Measurements from ENCODE around the gene MAP7D1. TPM values are rescaled to one million over a fixed set of nuclear protein-coding genes. Genes with fewer than 3 reads are reported as not detected.

MAP7D1 gene
- total RNA-seq, 1 donor from 2014 or later = 172 TPM

- H3K4me1 Mint-ChIP-seq (ENCODE audit: low read depth) = peaks cover 7% of the 10 kb centered on the region
Observed at GRCh38 chr1:36134031-36134430, 21.9 kb upstream of the MAP7D1 start.

GRCh38 chr1:36134505-36135329, 21.2 kb upstream of the MAP7D1 start:
- H3K27ac Mint-ChIP-seq = no peak overlapping the region
- no peaks in the 10 kb centered on the region for H3K9me3 Mint-ChIP-seq

More at GRCh38 chr1:36134031-36134430, 21.9 kb upstream of the MAP7D1 start:
- Mint-ChIP-seq H3K36me3 (ENCODE audit: low read depth) (peaks cover 15% of the 10 kb centered on the region), H3K27ac (no peak overlapping the region), H3K4me3 (ENCODE audit: low read depth) (no peak overlapping the region), H3K9me3 (no peaks in the 10 kb centered on the region), H3K27me3 (ENCODE audit: low read depth) (no peaks in the 10 kb centered on the region)
- intact Hi-C loops (cut with micrococcal nuclease) = loop anchor here (1.0 kb wide), 1 partner anchor 35 kb away; no protein-coding TSS in a partner anchor
- DNase-seq (ENCODE audit: low spot score) = no peak

GRCh38 chr1:36135330-36135667, 20.7 kb upstream of the MAP7D1 start:
- Mint-ChIP-seq H3K4me3 (ENCODE audit: low read depth) (no peak overlapping the region), H3K36me3 (ENCODE audit: low read depth) (peaks cover 27% of the 10 kb centered on the region), H3K27ac (no peak overlapping the region), H3K27me3 (ENCODE audit: low read depth) (no peaks in the 10 kb centered on the region), H3K9me3 (no peaks in the 10 kb centered on the region), H3K4me1 (ENCODE audit: low read depth) (peaks cover 7% of the 10 kb centered on the region)
- DNase-seq (ENCODE audit: low spot score) = no peak
- intact Hi-C loops (cut with micrococcal nuclease) = no loop called here

More at GRCh38 chr1:36134505-36135329, 21.2 kb upstream of the MAP7D1 start:
- H3K4me3 Mint-ChIP-seq (ENCODE audit: low read depth) = no peak overlapping the region
- H3K36me3 Mint-ChIP-seq (ENCODE audit: low read depth) = peaks cover 22% of the 10 kb centered on the region
- intact Hi-C loops (cut with micrococcal nuclease) = loop anchor here (1.0 kb wide), 1 partner anchor 35 kb away; no protein-coding TSS in a partner anchor
- DNase-seq (ENCODE audit: low spot score) = no peak
- no peaks in the 10 kb centered on the region for H3K27me3 Mint-ChIP-seq (ENCODE audit: low read depth)
- peaks cover 7% of the 10 kb centered on the region for H3K4me1 Mint-ChIP-seq (ENCODE audit: low read depth)

GRCh38 chr1:36135796-36136195, 20.2 kb upstream of the MAP7D1 start:
- DNase-seq (ENCODE audit: low spot score) = no peak
- H3K27ac Mint-ChIP-seq = no peak overlapping the region
- no peaks in the 10 kb centered on the region for H3K9me3 Mint-ChIP-seq
- intact Hi-C loops (cut with micrococcal nuclease) = no loop called here
- peaks cover 10% of the 10 kb centered on the region for H3K4me1 Mint-ChIP-seq (ENCODE audit: low read depth)
- peaks cover 27% of the 10 kb centered on the region for H3K36me3 Mint-ChIP-seq (ENCODE audit: low read depth)
- no peaks in the 10 kb centered on the region for H3K27me3 Mint-ChIP-seq (ENCODE audit: low read depth)
- no peak overlapping the region for H3K4me3 Mint-ChIP-seq (ENCODE audit: low read depth)

- Mint-ChIP-seq H3K27ac (no peak overlapping the region), H3K36me3 (ENCODE audit: low read depth) (peaks cover 33% of the 10 kb centered on the region), H3K27me3 (ENCODE audit: low read depth) (no peaks in the 10 kb centered on the region), H3K4me3 (ENCODE audit: low read depth) (no peak overlapping the region), H3K4me1 (ENCODE audit: low read depth) (peaks cover 17% of the 10 kb centered on the region), H3K9me3 (no peaks in the 10 kb centered on the region)
- no peak for DNase-seq (ENCODE audit: low spot score)
- intact Hi-C loops (cut with micrococcal nuclease) = no loop called here
Observed at GRCh38 chr1:36136535-36136934, 19.4 kb upstream of the MAP7D1 start.

GRCh38 chr1:36137226-36137625, 18.7 kb upstream of the MAP7D1 start:
- Mint-ChIP-seq H3K27ac (no peak overlapping the region), H3K36me3 (ENCODE audit: low read depth) (peaks cover 37% of the 10 kb centered on the region), H3K9me3 (no peaks in the 10 kb centered on the region), H3K4me1 (ENCODE audit: low read depth) (peaks cover 21% of the 10 kb centered on the region), H3K4me3 (ENCODE audit: low read depth) (no peak overlapping the region), H3K27me3 (ENCODE audit: low read depth) (no peaks in the 10 kb centered on the region)
- DNase-seq (ENCODE audit: low spot score) = no peak
- intact Hi-C loops (cut with micrococcal nuclease) = no loop called here

- Mint-ChIP-seq H3K27ac (no peak overlapping the region), H3K9me3 (no peaks in the 10 kb centered on the region), H3K4me1 (ENCODE audit: low read depth) (peaks cover 22% of the 10 kb centered on the region), H3K36me3 (ENCODE audit: low read depth) (peaks cover 39% of the 10 kb centered on the region), H3K4me3 (ENCODE audit: low read depth) (no peak overlapping the region), H3K27me3 (ENCODE audit: low read depth) (no peaks in the 10 kb centered on the region)
- intact Hi-C loops (cut with micrococcal nuclease) = no loop called here
- no peak for DNase-seq (ENCODE audit: low spot score)
Observed at GRCh38 chr1:36137776-36138175, 18.2 kb upstream of the MAP7D1 start.

- intact Hi-C loops (cut with micrococcal nuclease) = no loop called here
Observed at GRCh38 chr1:36139521-36139920, 16.4 kb upstream of the MAP7D1 start.

GRCh38 chr1:36142121-36142520, 13.8 kb upstream of the MAP7D1 start:
- DNase-seq (ENCODE audit: low spot score) = no peak
- peaks cover 3% of the 10 kb centered on the region for H3K9me3 Mint-ChIP-seq
- peaks cover 29% of the 10 kb centered on the region for H3K4me1 Mint-ChIP-seq (ENCODE audit: low read depth)
- H3K36me3 Mint-ChIP-seq (ENCODE audit: low read depth) = peaks cover 49% of the 10 kb centered on the region
- H3K27me3 Mint-ChIP-seq (ENCODE audit: low read depth) = no peaks in the 10 kb centered on the region
- intact Hi-C loops (cut with micrococcal nuclease) = no loop called here
- no peak overlapping the region for H3K4me3 Mint-ChIP-seq (ENCODE audit: low read depth)
- H3K27ac Mint-ChIP-seq = no peak overlapping the region

More at GRCh38 chr1:36139521-36139920, 16.4 kb upstream of the MAP7D1 start:
- H3K9me3 Mint-ChIP-seq = no peaks in the 10 kb centered on the region
- H3K36me3 Mint-ChIP-seq (ENCODE audit: low read depth) = peaks cover 50% of the 10 kb centered on the region
- no peak for DNase-seq (ENCODE audit: low spot score)
- no peaks in the 10 kb centered on the region for H3K27me3 Mint-ChIP-seq (ENCODE audit: low read depth)
- H3K27ac Mint-ChIP-seq = no peak overlapping the region
- H3K4me1 Mint-ChIP-seq (ENCODE audit: low read depth) = peaks cover 31% of the 10 kb centered on the region
- no peak overlapping the region for H3K4me3 Mint-ChIP-seq (ENCODE audit: low read depth)

GRCh38 chr1:36143424-36143823, 12.5 kb upstream of the MAP7D1 start:
- Mint-ChIP-seq H3K4me1 (ENCODE audit: low read depth) (peaks cover 37% of the 10 kb centered on the region), H3K27me3 (ENCODE audit: low read depth) (no peaks in the 10 kb centered on the region), H3K9me3 (peaks cover 3% of the 10 kb centered on the region), H3K36me3 (ENCODE audit: low read depth) (peaks cover 49% of the 10 kb centered on the region), H3K27ac (peak overlapping the region; percentile 68), H3K4me3 (ENCODE audit: low read depth) (no peak overlapping the region)
- intact Hi-C loops (cut with micrococcal nuclease) = no loop called here
- no peak for DNase-seq (ENCODE audit: low spot score)

- Mint-ChIP-seq H3K4me1 (ENCODE audit: low read depth) (peaks cover 37% of the 10 kb centered on the region), H3K9me3 (peaks cover 3% of the 10 kb centered on the region), H3K36me3 (ENCODE audit: low read depth) (peaks cover 46% of the 10 kb centered on the region), H3K27ac (no peak overlapping the region), H3K27me3 (ENCODE audit: low read depth) (no peaks in the 10 kb centered on the region), H3K4me3 (ENCODE audit: low read depth) (no peak overlapping the region)
- intact Hi-C loops (cut with micrococcal nuclease) = no loop called here
- no peak for DNase-seq (ENCODE audit: low spot score)
Observed at GRCh38 chr1:36144413-36144812, 11.5 kb upstream of the MAP7D1 start.

GRCh38 chr1:36148821-36149236, 7.1 kb upstream of the MAP7D1 start:
- H3K27me3 Mint-ChIP-seq (ENCODE audit: low read depth) = no peaks in the 10 kb centered on the region
- intact Hi-C loops (cut with micrococcal nuclease) = loop anchor here (1.0 to 2.0 kb wide), 6 partner anchors 12 to 158 kb away; partner anchors contain the start of genes SH3D21 and THRAP3
- no peak for DNase-seq (ENCODE audit: low spot score)
- H3K36me3 Mint-ChIP-seq (ENCODE audit: low read depth) = peaks cover 16% of the 10 kb centered on the region
- peaks cover 46% of the 10 kb centered on the region for H3K4me1 Mint-ChIP-seq (ENCODE audit: low read depth)
- H3K4me3 Mint-ChIP-seq (ENCODE audit: low read depth) = peak overlapping the region; percentile 92
- peak overlapping the region; percentile 94 for H3K27ac Mint-ChIP-seq
- H3K9me3 Mint-ChIP-seq = peaks cover 3% of the 10 kb centered on the region

GRCh38 chr1:36149237-36149972, 6.6 kb upstream of the MAP7D1 start, which contains the start of gene TRAPPC3:
Gene TRAPPC3, minus strand, starts transcription at chr1:36149486. Its CDS starts 108 bp downstream, at chr1:36149378.
- peaks cover 3% of the 10 kb centered on the region for H3K9me3 Mint-ChIP-seq
- H3K4me3 Mint-ChIP-seq (ENCODE audit: low read depth) = peak within 1 kb of the TSS; percentile 92
- peak within 1 kb of the TSS; percentile 94 for H3K27ac Mint-ChIP-seq
- intact Hi-C loops (cut with micrococcal nuclease) = loop anchor here (1.0 to 2.0 kb wide), 6 partner anchors 12 to 157 kb away; partner anchors contain the start of genes SH3D21 and THRAP3
- H3K27me3 Mint-ChIP-seq (ENCODE audit: low read depth) = no peaks in the 10 kb centered on the region
- H3K4me1 Mint-ChIP-seq (ENCODE audit: low read depth) = peaks cover 50% of the 10 kb centered on the region
- peaks cover 15% of the 10 kb centered on the region for H3K36me3 Mint-ChIP-seq (ENCODE audit: low read depth)
- DNase-seq (ENCODE audit: low spot score) = peak; percentile 99

All from activated T-helper 2 cell treated with anti-CD3 and anti-CD28 coated beads, Interferon-gamma antibody, Interleukin-2, Interleukin-4, amounts not matched to agents 10 μg/mL and 5 μg/mL and 100 μg/mL, durations not matched to agents 14 hours and 24 hours and 36 hours (primary cell).